ENCODE data around the gene DNAJC17. TPM values are rescaled to one million over a fixed set of nuclear protein-coding genes. Genes with fewer than 3 reads are reported as not detected.

DNAJC17 gene
- total RNA-seq, 6 experiments from 2014 or later: 25.9 to 39.9 (median 29.6) TPM

DNA sequence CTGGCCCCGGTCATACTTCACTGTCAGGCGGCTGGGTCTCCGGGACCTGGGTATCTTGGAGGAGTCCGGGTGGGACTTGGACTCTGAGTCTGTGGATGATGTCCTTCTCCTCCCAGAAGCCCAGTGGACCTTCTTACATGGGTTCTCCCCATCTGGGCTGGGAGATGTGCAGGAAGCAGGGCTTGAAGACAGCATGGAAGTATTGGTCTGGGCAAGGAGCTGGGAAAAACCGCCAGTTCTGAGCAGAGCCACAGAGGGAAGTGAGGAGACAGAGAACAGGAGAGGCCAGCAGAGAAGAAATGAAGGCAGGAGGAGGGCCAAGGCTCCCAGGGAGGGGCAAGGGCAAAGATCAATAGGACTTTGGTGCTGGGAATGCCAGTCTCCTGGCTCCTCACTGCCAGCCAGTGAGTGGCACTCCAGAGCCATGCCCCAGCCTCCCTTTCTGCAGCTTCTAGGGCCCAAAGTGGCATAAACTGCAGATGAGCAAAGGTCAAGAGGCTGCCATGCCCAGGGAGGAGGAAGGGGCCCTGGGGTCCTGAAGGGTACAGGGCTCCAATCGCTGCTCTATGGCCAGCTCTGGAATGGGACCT, 21.3 kb upstream of the DNAJC17 start, which contains the start of gene PPP1R14D:
PPP1R14D (minus strand) TSS at position 262 of the 590 bp plus-strand sequence; CDS start at position 195, 67 bp downstream.
- Mint-ChIP-seq H3K4me1 (ENCODE audit: low read depth) (peaks cover 19% of the 10 kb centered on the region), H3K4me3 (no peak within 1 kb of the TSS), H3K27me3 (ENCODE audit: insufficient read depth) (peaks cover 7% of the 10 kb centered on the region), H3K36me3 (ENCODE audit: low read depth) (no peaks in the 10 kb centered on the region), H3K9me3 (no peaks in the 10 kb centered on the region), H3K27ac (no peak within 1 kb of the TSS)
- TF ChIP-seq, protein P1, sequence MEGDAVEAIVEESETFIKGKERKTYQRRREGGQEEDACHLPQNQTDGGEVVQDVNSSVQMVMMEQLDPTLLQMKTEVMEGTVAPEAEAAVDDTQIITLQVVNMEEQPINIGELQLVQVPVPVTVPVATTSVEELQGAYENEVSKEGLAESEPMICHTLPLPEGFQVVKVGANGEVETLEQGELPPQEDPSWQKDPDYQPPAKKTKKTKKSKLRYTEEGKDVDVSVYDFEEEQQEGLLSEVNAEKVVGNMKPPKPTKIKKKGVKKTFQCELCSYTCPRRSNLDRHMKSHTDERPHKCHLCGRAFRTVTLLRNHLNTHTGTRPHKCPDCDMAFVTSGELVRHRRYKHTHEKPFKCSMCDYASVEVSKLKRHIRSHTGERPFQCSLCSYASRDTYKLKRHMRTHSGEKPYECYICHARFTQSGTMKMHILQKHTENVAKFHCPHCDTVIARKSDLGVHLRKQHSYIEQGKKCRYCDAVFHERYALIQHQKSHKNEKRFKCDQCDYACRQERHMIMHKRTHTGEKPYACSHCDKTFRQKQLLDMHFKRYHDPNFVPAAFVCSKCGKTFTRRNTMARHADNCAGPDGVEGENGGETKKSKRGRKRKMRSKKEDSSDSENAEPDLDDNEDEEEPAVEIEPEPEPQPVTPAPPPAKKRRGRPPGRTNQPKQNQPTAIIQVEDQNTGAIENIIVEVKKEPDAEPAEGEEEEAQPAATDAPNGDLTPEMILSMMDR (IDR thresholded peaks at IDR 0.05): no peak
- DNase-seq: no peak

DNA sequence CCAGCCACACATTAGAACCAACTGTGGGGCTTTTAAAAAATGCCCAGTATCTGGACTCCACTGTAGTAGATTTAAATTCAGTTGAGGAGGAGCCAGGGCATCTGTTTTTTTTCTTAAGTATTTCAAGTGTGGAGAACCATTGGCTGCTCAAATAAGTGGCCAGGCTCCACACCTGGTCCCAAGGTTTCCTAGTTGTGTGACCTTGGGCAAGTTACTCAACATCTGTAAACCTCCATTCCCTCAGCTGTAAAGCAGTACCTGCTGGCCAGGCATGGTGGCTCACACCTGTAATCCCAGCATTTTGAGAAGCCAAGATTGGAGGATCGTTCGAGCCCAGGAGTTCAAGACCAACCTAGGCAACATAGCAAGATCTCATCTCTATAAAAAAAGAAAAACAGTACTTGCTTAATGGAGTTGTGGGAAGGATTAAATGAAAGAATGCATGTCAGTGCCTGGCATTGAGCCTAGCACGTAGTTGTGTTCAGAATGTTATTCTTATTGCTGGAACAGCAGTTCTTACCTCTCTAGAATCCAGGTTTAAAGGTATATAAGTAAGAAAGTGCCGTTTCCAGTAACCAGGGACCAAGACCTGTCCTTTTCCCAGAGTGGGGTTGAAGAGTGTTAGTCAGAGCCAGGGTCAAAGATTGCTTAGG, 19.3 kb upstream of the DNAJC17 start:
- Mint-ChIP-seq H3K4me3 (no peak overlapping the region), H3K27ac (no peak overlapping the region), H3K9me3 (no peaks in the 10 kb centered on the region), H3K36me3 (ENCODE audit: low read depth) (no peaks in the 10 kb centered on the region), H3K27me3 (ENCODE audit: insufficient read depth) (peaks cover 7% of the 10 kb centered on the region), H3K4me1 (ENCODE audit: low read depth) (peaks cover 19% of the 10 kb centered on the region)
- TF ChIP-seq, protein P1 (IDR thresholded peaks at IDR 0.05): no peak
- DNase-seq: no peak

DNA sequence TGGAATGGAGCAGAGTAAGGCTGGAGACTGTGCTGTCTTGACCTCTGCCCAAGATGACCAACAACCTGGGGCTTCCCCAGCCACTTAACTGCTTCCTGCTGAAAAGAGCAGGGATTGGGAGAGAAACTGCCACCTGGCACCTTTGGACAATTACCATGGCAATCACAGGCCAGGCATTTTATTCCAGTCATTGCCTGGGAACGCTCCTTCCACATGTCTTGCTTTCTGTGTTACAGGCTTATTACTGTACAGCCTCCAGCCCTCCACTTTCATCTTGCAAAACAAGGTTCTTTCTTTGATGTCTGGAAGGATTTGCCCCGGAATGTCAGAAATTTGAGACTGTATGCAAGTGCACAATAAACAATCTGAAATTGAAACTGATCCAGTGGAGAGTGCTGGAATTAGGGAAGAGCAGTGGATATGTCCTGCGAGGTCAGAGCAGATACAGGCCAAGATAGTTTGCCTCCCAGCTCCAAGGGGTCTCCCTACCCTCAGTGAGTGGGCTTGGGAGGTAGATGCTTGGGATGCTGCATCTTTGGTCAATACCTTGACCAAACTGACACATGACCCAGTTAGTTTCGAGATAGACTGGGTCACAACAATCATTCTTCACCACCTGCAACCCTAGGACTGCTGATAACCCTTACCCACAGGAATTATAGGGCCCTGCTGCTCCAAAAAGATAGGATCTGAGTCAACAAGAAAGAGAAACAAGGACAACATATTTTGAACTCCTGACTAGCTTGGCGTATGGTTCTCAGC, 18.6 kb upstream of the DNAJC17 start:
- Mint-ChIP-seq H3K4me3 (peak overlapping the region; percentile 7; the same call in 1 of the 2 replicates), H3K27ac (peak overlapping the region; percentile 33; the same call in 1 of the 2 replicates), H3K9me3 (no peaks in the 10 kb centered on the region), H3K4me1 (ENCODE audit: low read depth) (peaks cover 19% of the 10 kb centered on the region), H3K36me3 (ENCODE audit: low read depth) (no peaks in the 10 kb centered on the region), H3K27me3 (ENCODE audit: insufficient read depth) (peaks cover 7% of the 10 kb centered on the region)
- peak; percentile 67 for DNase-seq
- TF ChIP-seq, protein P1 (IDR thresholded peaks at IDR 0.05): no peak

DNA sequence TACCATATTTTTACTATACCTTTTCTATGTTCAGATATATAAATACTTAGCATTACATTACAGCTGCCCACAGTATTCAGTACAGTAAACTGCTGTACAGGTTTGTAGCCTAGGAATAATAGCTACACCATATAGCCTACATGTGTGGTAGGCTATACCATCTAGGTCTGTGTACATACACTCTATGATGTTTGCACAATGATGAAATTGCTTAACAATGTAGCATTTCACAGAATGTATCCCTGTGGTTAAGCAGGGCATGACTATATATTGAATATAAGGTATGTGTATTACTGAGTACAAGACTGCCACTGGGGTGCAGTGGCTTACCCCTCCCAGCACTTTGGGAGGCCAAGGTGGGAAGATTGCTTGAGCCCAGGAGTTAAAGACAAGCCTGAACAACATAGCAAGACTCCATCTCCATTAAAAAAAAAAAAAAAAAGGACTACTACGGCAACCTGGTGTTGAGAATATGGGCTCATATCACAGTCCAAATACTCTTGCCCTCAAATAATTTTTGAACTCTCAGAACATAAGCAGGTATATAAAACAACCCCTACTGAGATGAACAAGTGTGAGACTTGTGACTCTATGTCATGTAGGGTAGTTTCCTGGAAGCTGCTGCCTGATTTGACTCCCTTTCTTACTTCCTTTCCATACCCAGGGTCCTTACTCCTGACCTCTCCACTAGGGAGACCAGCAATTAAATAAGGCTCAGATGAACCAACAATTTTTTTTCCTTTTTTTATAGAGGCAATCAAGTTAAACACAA, 16.5 kb upstream of the DNAJC17 start:
- no peak for DNase-seq

More for the DNA sequence above, 16.5 kb upstream of the DNAJC17 start:
- Mint-ChIP-seq H3K27me3 (ENCODE audit: insufficient read depth) (peaks cover 7% of the 10 kb centered on the region), H3K9me3 (no peaks in the 10 kb centered on the region), H3K4me1 (ENCODE audit: low read depth) (peaks cover 19% of the 10 kb centered on the region), H3K36me3 (ENCODE audit: low read depth) (no peaks in the 10 kb centered on the region), H3K27ac (no peak overlapping the region), H3K4me3 (no peak overlapping the region)
- TF ChIP-seq, protein P1 (IDR thresholded peaks at IDR 0.05): no peak
